Activated CD4-positive, alpha-beta T cell treated with anti-CD3 and anti-CD28 coated beads, Interleukin-2, amount 10 ng/mL, durations not matched to agents 24 days and 14 days (primary cell): ENCODE data around the gene CCL21. TPM values are rescaled to one million over a fixed set of nuclear protein-coding genes. Genes with fewer than 3 reads are reported as not detected.
"Not testable (repeated sequence)": the region's sequence is repeated elsewhere in the genome, so short reads cannot be mapped to it uniquely, and the experiment has no call there.

Source experiments
- DNase-seq: peaks from one replicate; pipeline ENCODE4 v3.0.0; 2022
- H3K27ac Mint-ChIP-seq: one replicate; pipeline ENCODE4 v1.8.0; 2022; ENCODE audit warnings: mild to moderate bottlenecking, mixed read lengths
- H3K27me3 Mint-ChIP-seq: one replicate; pipeline ENCODE4 v1.8.0; 2022; ENCODE audit warnings: mixed read lengths
- H3K36me3 Mint-ChIP-seq: one replicate; pipeline ENCODE4 v1.8.0; 2022; ENCODE audit warnings: low read depth, mild to moderate bottlenecking, mixed read lengths
- H3K4me1 Mint-ChIP-seq: one replicate; pipeline ENCODE4 v1.8.0; 2021; ENCODE audit warnings: mixed read lengths
- H3K4me3 Mint-ChIP-seq: one replicate; pipeline ENCODE4 v1.8.0; 2022; ENCODE audit warnings: mild to moderate bottlenecking, moderate library complexity, mixed read lengths
- H3K9me3 Mint-ChIP-seq: one replicate; pipeline ENCODE4 v1.8.0; 2021; ENCODE audit warnings: mixed read lengths
- intact Hi-C: fragments of 100-400 bp; cut with micrococcal nuclease; formaldehyde crosslinking; loops from one replicate; pipeline ENCODE4 v1.15.1; 2023
- total RNA-seq: library from RNA; stranded (reverse); gene quantifications from 2 replicates; pipeline ENCODE4 v1.2.3, GENCODE V29; 2022

CCL21 gene
- total RNA-seq, result not detected in 2 replicates

DNA sequence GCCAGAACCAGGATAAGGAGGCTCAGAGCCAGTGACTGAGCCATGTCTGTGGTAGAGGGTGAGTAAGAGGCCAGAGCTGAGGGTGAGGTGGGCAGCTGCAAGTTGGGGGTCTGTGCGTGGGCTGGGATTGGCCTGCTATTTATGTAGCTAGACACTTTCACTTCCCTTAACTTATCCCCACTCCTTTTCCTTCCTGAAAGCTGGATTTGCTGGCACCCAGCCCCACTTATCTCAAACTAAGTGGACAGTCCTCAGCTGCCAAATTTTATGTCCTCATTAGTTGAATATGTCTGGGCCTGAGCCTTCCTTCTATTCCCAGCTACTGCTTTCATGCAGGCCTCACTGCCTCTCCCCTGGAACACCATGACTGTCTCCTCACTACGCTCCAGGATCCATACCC is at the start of gene CCL21:
TSS of gene CCL21 (minus strand) at position 114 of the 400 bp plus-strand sequence. CDS start at position 44, 70 bp downstream.
- H3K27me3 Mint-ChIP-seq, result peaks cover 26% of the 10 kb centered on the region
- no peak for DNase-seq
- no peak within 1 kb of the TSS for H3K27ac Mint-ChIP-seq
- no peaks in the 10 kb centered on the region for H3K4me1 Mint-ChIP-seq
- no peaks in the 10 kb centered on the region for H3K9me3 Mint-ChIP-seq
- intact Hi-C loops, result no loop called here
- no peaks in the 10 kb centered on the region for H3K36me3 Mint-ChIP-seq
- no peak within 1 kb of the TSS for H3K4me3 Mint-ChIP-seq

DNA sequence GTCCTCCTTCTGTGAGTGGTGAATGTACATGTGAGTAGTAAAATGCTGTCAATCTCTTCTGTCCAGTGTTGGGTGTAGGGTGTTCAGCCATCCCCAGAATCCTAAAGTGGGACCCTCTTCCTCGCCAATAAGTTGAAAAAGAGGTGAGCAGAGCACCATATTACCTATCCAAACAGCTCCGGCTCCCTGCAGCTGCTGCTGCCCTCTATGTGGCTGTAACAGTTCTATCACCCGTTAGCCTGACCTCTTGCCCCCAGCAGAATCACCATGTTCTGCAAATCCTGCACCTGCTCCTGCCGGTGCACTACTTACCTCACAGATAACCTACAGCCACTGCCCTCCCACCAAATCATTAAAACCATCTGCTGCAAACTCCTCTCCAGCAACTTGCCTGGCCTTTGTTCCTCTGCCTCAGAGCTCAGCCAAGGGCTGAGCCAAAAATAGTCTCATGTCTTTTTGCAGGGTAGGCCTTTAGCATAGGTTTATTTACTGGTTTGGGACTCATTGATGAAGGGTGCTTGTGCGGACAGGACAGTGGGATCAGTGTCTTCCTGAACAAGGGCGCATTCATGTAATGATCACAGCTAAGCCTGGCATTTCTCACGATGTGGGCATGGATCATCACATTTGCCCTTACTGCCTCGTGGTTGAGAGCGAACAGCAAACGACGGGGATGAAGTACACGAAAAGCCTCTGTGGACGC is 49.6 kb upstream of the CCL21 start:
- no peaks in the 10 kb centered on the region for H3K9me3 Mint-ChIP-seq
- no peak overlapping the region for H3K27ac Mint-ChIP-seq
- H3K4me1 Mint-ChIP-seq, result peaks cover 4% of the 10 kb centered on the region
- H3K36me3 Mint-ChIP-seq, result no peaks in the 10 kb centered on the region
- H3K27me3 Mint-ChIP-seq, result peaks cover 39% of the 10 kb centered on the region
- intact Hi-C loops, result no loop called here
- DNase-seq, result no peak
- no peak overlapping the region for H3K4me3 Mint-ChIP-seq

- H3K27ac Mint-ChIP-seq, DNase-seq, H3K9me3 Mint-ChIP-seq, H3K4me1 Mint-ChIP-seq, intact Hi-C loops, H3K36me3 Mint-ChIP-seq, H3K4me3 Mint-ChIP-seq: not testable (repeated sequence)
- peaks cover 60% of the 10 kb centered on the region for H3K27me3 Mint-ChIP-seq
Observed at GRCh38 chr9:34750320-34750719, 40.4 kb upstream of the CCL21 start.

DNA sequence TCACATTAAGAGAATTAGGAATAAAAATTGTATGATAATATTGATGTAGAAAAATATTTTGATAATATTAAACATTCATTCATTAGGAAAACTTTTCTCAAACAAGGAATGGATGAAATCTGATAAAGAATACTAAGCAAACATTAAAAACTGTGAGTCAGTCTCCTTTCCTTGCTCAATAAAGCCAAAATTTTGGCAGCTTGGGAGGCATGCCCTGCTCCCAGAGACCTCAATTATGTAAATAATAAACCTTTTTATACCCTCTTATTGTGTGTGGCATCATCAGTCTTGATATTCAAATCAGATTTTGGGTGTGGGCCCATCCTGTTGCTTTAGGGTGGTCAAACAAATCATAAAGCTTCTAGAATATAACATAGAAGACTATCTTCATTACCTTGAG is 36.6 kb upstream of the CCL21 start:
- Mint-ChIP-seq H3K27me3 (peaks cover 40% of the 10 kb centered on the region), H3K36me3 (no peaks in the 10 kb centered on the region), H3K27ac (no peak overlapping the region), H3K9me3 (no peaks in the 10 kb centered on the region), H3K4me1 (peaks cover 3% of the 10 kb centered on the region), H3K4me3 (no peak overlapping the region)
- DNase-seq, result no peak
- intact Hi-C loops, result no loop called here

GRCh38 chr9:34744295-34745221 is 34.6 kb upstream of the CCL21 start:
- peaks cover 3% of the 10 kb centered on the region for H3K4me1 Mint-ChIP-seq
- no peaks in the 10 kb centered on the region for H3K36me3 Mint-ChIP-seq
- H3K4me3 Mint-ChIP-seq, result no peak overlapping the region
- H3K9me3 Mint-ChIP-seq, result no peaks in the 10 kb centered on the region
- intact Hi-C loops, result no loop called here
- DNase-seq, result no peak
- no peak overlapping the region for H3K27ac Mint-ChIP-seq
- peaks cover 24% of the 10 kb centered on the region for H3K27me3 Mint-ChIP-seq

- Mint-ChIP-seq H3K27me3 (peaks cover 17% of the 10 kb centered on the region), H3K36me3 (no peaks in the 10 kb centered on the region), H3K27ac (no peak overlapping the region), H3K9me3 (no peaks in the 10 kb centered on the region), H3K4me3 (no peak overlapping the region), H3K4me1 (peaks cover 3% of the 10 kb centered on the region)
- DNase-seq, result no peak
- intact Hi-C loops, result no loop called here
Observed at GRCh38 chr9:34742710-34743109, 32.8 kb upstream of the CCL21 start.

GRCh38 chr9:34741628-34742027 is 31.7 kb upstream of the CCL21 start:
- H3K27ac Mint-ChIP-seq, result no peak overlapping the region
- peaks cover 3% of the 10 kb centered on the region for H3K4me1 Mint-ChIP-seq
- peaks cover 16% of the 10 kb centered on the region for H3K27me3 Mint-ChIP-seq
- intact Hi-C loops, result no loop called here
- no peak overlapping the region for H3K4me3 Mint-ChIP-seq
- no peaks in the 10 kb centered on the region for H3K36me3 Mint-ChIP-seq
- DNase-seq, result no peak
- no peaks in the 10 kb centered on the region for H3K9me3 Mint-ChIP-seq

GRCh38 chr9:34740176-34740575 is 30.2 kb upstream of the CCL21 start:
- intact Hi-C loops, H3K9me3 Mint-ChIP-seq, H3K36me3 Mint-ChIP-seq, DNase-seq, H3K4me1 Mint-ChIP-seq, H3K27ac Mint-ChIP-seq, H3K4me3 Mint-ChIP-seq: not testable (repeated sequence)
- peaks cover 12% of the 10 kb centered on the region for H3K27me3 Mint-ChIP-seq

DNA sequence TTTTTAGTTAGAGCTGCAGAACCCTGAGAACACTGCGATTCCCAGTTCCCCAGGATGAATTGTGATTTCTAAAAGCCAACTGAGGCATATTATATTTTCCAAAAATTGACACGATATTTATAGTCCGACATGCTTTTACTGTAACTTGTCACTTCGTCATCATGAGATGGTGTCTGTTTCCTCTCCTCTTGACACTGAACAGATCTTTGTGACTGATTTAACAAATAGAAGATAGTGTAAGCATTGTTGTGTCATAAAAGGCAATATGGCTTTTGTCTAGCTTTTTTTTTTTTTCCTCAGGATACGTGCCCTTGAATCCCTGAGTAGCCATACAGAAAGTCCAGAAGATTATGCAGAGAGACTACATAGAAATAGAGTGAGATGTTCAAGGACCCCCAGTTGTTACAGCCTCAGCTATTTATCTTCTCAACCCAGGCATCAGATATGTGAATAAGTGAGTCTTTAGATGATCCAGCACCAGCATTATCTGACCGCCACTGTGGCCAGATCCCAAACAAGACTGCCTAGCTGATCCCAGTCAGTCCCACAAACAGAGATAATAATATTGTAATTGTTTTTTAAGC is 27.8 kb upstream of the CCL21 start:
- intact Hi-C loops, result no loop called here
- no peaks in the 10 kb centered on the region for H3K9me3 Mint-ChIP-seq
- DNase-seq, result no peak
- peaks cover 3% of the 10 kb centered on the region for H3K4me1 Mint-ChIP-seq
- no peak overlapping the region for H3K4me3 Mint-ChIP-seq
- no peaks in the 10 kb centered on the region for H3K36me3 Mint-ChIP-seq
- peaks cover 7% of the 10 kb centered on the region for H3K27me3 Mint-ChIP-seq
- no peak overlapping the region for H3K27ac Mint-ChIP-seq

GRCh38 chr9:34734720-34735119 is 24.8 kb upstream of the CCL21 start:
- Mint-ChIP-seq H3K4me1 (no peaks in the 10 kb centered on the region), H3K27ac (no peak overlapping the region)

DNA sequence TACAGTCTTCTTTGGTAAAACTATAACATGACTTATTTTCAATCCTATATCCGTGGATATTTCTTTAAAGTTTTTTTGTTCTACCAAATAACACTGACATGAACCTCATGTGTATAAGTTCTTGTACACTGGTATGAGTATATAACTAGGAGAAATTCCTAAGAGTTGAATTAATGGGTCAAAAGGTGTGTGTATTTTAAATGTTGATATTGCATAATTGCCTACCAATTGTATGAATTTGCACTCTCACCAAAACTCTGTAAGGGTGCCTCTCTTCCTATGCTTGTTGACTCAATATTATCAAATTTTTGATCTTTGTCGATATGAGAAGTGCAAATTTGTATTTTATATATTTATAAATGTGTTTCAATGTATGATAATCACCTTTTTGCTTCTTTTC is 22.9 kb upstream of the CCL21 start:
- no peaks in the 10 kb centered on the region for H3K4me1 Mint-ChIP-seq

More at GRCh38 chr9:34734720-34735119, 24.8 kb upstream of the CCL21 start:
- intact Hi-C loops, result no loop called here
- H3K27me3 Mint-ChIP-seq, result peaks cover 16% of the 10 kb centered on the region
- H3K9me3 Mint-ChIP-seq, result no peaks in the 10 kb centered on the region
- no peak overlapping the region for H3K4me3 Mint-ChIP-seq
- no peak for DNase-seq
- no peaks in the 10 kb centered on the region for H3K36me3 Mint-ChIP-seq

DNA sequence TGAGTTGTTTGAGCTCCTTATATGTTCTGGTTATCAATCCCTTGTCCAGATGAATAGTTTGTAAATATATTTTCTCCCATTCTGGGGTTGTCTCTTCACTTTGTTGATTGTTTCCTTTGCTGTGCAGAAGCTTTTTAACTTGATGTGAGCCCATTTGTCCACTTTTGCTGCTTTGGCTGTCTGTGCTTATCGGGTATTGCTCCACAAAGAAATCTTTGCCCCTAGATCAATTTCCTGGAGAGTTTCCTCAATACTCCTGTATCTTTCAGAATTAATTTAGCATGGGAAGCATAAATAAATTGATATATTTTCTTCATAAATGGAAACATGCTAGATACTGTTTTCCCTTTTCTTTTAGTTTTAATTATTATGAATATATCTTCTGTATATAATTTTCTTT is 22.5 kb upstream of the CCL21 start:
- Mint-ChIP-seq H3K9me3 (no peaks in the 10 kb centered on the region), H3K4me3 (no peak overlapping the region), H3K27me3 (peaks cover 15% of the 10 kb centered on the region), H3K27ac (no peak overlapping the region), H3K4me1 (no peaks in the 10 kb centered on the region), H3K36me3 (no peaks in the 10 kb centered on the region)
- intact Hi-C loops, result no loop called here
- no peak for DNase-seq

More for the DNA sequence above, 22.9 kb upstream of the CCL21 start:
- no peak overlapping the region for H3K27ac Mint-ChIP-seq
- intact Hi-C loops, result no loop called here
- no peak for DNase-seq
- peaks cover 18% of the 10 kb centered on the region for H3K27me3 Mint-ChIP-seq
- H3K36me3 Mint-ChIP-seq, result no peaks in the 10 kb centered on the region
- no peak overlapping the region for H3K4me3 Mint-ChIP-seq
- no peaks in the 10 kb centered on the region for H3K9me3 Mint-ChIP-seq

DNA sequence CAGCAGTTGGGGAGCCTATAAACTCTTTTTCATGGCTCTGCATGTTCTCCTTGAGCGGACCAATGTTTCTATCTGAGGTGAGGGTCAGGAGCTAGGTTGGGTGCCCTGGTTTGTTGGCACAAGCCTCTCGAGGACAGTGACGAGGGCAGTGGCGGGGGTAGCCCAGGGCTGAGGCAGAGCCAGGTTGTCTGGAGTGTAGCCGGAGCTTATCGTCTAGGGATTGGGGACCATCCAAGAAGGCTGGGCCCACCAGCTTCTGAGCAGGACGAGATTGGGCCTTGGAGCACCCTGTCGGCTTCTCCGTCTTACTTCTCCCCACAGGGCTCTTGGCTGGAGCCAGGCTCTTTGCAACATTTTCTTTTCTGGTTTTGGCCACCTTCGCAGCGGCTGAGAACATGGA is 13.2 kb upstream of the CCL21 start:
- intact Hi-C loops, result no loop called here
- no peaks in the 10 kb centered on the region for H3K36me3 Mint-ChIP-seq

DNA sequence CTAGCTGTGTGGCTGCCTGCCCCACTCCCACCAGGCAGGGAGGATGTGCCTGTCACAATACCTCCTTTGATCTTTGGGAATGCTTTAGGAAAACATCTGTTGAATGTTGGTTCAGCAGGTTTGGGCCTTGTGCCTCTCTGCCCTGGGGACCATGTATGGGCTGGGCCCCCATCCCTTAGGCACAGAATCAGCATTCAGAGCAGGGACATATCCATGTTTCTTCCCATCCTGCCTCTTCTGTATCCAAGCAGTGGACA is 9.8 kb upstream of the CCL21 start:
- H3K4me3 Mint-ChIP-seq, H3K9me3 Mint-ChIP-seq, H3K36me3 Mint-ChIP-seq, intact Hi-C loops, H3K27me3 Mint-ChIP-seq, H3K4me1 Mint-ChIP-seq, DNase-seq, H3K27ac Mint-ChIP-seq: not testable (repeated sequence)

More for the DNA sequence above, 13.2 kb upstream of the CCL21 start:
- Mint-ChIP-seq H3K4me3 (no peak overlapping the region), H3K27me3 (no peaks in the 10 kb centered on the region), H3K27ac (no peak overlapping the region), H3K9me3 (no peaks in the 10 kb centered on the region), H3K4me1 (no peaks in the 10 kb centered on the region)
- DNase-seq, result no peak
